CD4-positive, CD25-positive, alpha-beta regulatory T cell (primary cell): ENCODE data around the gene STK35. TPM values are rescaled to one million over a fixed set of nuclear protein-coding genes. Genes with fewer than 3 reads are reported as not detected.
A peak's percentile ranks its signal among the peaks of the same experiment; 100 is the strongest.

Experiments
- ATAC-seq, 2 donors: fragments of 150-1000 bp; cut with Tn5 transposase; one replicate each; pipeline ENCODE4 v1.10.0; 2021; ENCODE audit warnings: low read depth in 2 of 2, moderate number of reproducible peaks in 2 of 2, moderate library complexity in 1 of 2
- DNase-seq, 3 donors: peaks; one replicate each; pipeline versions ENCODE4 v3.0.0 to v3.0.0-alpha.2; 2012 to 2022; ENCODE audit warnings: mixed read lengths in 1 of 3
- H3K27ac ChIP-seq: one replicate; pipeline ENCODE4 v1.7.0; 2013; ENCODE audit warnings: mild to moderate bottlenecking, low read length; ENCODE audit not compliant: insufficient read depth, poor library complexity, severe bottlenecking
- H3K27me3 ChIP-seq: one replicate; pipeline ENCODE4 v1.7.0; 2013; ENCODE audit warnings: low read length; ENCODE audit not compliant: control insufficient read depth, insufficient read depth
- H3K36me3 ChIP-seq: one replicate; pipeline ENCODE4 v1.7.0; 2013; ENCODE audit warnings: mild to moderate bottlenecking, low read length, moderate library complexity; ENCODE audit not compliant: control insufficient read depth, insufficient read depth
- H3K4me1 ChIP-seq: 2 replicates; pipeline ENCODE4 v1.7.0; 2013; ENCODE audit warnings: mild to moderate bottlenecking, low read length; ENCODE audit not compliant: insufficient read depth, control insufficient read depth, poor library complexity, severe bottlenecking
- H3K4me3 ChIP-seq: one replicate; pipeline ENCODE4 v1.7.0; 2013; ENCODE audit warnings: low read depth, mild to moderate bottlenecking, low read length, moderate library complexity
- H3K9me3 ChIP-seq, 2 experiments: 1 replicate in 1 of 2; 2 replicates in 1 of 2; pipeline ENCODE4 v1.7.0; 2013; ENCODE audit warnings: low read length in 2 of 2, mild to moderate bottlenecking in 1 of 2, moderate library complexity in 1 of 2; ENCODE audit not compliant: control insufficient read depth in 2 of 2
- H3K27ac Mint-ChIP-seq, 3 donors: one replicate each; pipeline ENCODE4 v1.8.0; 2020 to 2022; ENCODE audit warnings: mild to moderate bottlenecking in 3 of 3, mixed read lengths in 3 of 3, moderate library complexity in 2 of 3
- H3K27me3 Mint-ChIP-seq: one replicate; pipeline ENCODE4 v1.8.0; 2022; ENCODE audit warnings: mild to moderate bottlenecking, mixed read lengths
- H3K36me3 Mint-ChIP-seq: one replicate; pipeline ENCODE4 v1.8.0; 2020; ENCODE audit warnings: mixed read lengths
- H3K4me1 Mint-ChIP-seq, 4 donors: one replicate each; pipeline ENCODE4 v1.8.0; 2020 to 2022; ENCODE audit warnings: mixed read lengths in 4 of 4, mild to moderate bottlenecking in 1 of 4
- H3K4me3 Mint-ChIP-seq, 4 donors: one replicate each; pipeline ENCODE4 v1.8.0; 2020 to 2022; ENCODE audit warnings: mild to moderate bottlenecking in 4 of 4, mixed read lengths in 4 of 4, moderate library complexity in 3 of 4
- H3K9me3 Mint-ChIP-seq, 7 donors: one replicate each; pipeline ENCODE4 v1.8.0; 2020 to 2022; ENCODE audit warnings: mixed read lengths in 7 of 7, mild to moderate bottlenecking in 3 of 7, moderate library complexity in 2 of 7
- polyA plus RNA-seq, 4 donors: library from polyadenylated mRNA; unstranded; fragments of 300-500 nt; fragmentation: Illumina TruSeq; gene quantifications; one replicate each; pipeline ENCODE4 v1.2.3, GENCODE V29; 2021
- total RNA-seq: library from RNA; stranded (reverse); gene quantifications from one replicate; pipeline ENCODE4 v1.2.3, GENCODE V29; 2022

Gene STK35
- total and polyA plus RNA-seq, 5 donors from 2014 or later, result 5.1 to 15.7 (median 7.6) TPM

DNA sequence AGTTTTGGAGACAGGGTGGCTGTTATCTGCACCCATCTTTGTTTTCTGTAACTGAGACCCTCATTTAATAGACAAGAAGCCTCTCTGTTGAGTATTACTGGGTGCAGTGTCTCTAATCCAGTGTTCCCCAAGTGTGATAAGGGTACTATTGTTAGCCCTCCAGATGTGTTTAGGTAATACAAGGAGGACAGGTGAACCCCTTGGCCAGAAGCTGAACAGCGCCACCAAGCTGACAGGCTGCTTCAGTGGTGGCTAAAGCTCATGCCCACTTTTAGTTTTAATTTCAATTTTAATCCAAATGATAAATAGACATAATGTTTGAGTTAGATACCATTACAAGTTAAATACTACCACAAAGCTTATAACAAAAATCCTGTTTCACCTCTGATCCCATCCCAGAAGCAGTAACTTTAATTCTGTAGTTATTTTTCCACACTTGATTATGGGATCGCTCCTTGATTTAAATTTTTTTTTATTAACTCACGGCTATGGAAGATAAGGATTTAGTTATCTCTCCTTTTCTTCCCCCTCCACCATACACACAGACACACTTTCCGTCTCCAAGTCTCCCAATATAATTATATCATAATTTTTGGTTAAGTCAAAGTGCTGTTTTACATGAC, 8.4 kb upstream of the STK35 start:
- no peak overlapping the region for H3K27ac ChIP-seq
- Mint-ChIP-seq H3K9me3 (no peaks in the 10 kb centered on the region), H3K27ac (no peak overlapping the region), H3K4me3 (no peak overlapping the region), H3K36me3 (no peaks in the 10 kb centered on the region), H3K27me3 (peaks cover 49% of the 10 kb centered on the region), H3K4me1 (peaks cover 0 to 5% (median 2%) of the 10 kb centered on the region in 4 donors)
- DNase-seq, result peak in 1 of 3 donors; percentile 37
- no peaks in the 10 kb centered on the region for H3K9me3 ChIP-seq
- no peaks in the 10 kb centered on the region for H3K4me1 ChIP-seq
- no peaks in the 10 kb centered on the region for H3K36me3 ChIP-seq
- H3K27me3 ChIP-seq, result peaks cover 21% of the 10 kb centered on the region
- ATAC-seq, result peak in 1 of 2 donors; percentile 40
- H3K4me3 ChIP-seq, result no peak overlapping the region

DNA sequence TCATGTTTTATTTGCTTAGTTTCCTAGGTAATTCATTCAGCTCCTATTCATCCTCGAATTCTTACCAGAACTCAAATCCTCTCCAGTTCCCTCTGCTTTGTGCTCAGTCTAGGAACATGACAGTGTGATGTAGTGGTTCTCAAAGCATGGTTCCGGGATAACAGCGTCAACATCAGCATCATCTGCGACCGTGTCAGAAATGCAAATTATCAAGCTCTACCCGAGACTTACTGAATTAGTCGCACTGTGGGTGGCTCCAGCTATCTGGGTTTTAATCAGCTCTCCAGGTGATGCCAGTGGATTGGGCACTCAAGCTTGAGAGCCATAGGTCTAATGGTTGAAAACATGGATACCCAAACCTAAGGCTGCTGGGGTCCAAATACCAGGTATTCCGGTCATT, 7.7 kb upstream of the STK35 start:
- no peaks in the 10 kb centered on the region for H3K4me1 ChIP-seq
- H3K9me3 ChIP-seq, result no peaks in the 10 kb centered on the region
- no peaks in the 10 kb centered on the region for H3K36me3 Mint-ChIP-seq
- H3K4me1 Mint-ChIP-seq, result peaks cover 0 to 5% (median 2%) of the 10 kb centered on the region in 4 donors
- H3K27me3 ChIP-seq, result peaks cover 17% of the 10 kb centered on the region
- H3K27ac ChIP-seq, result no peak overlapping the region
- no peaks in the 10 kb centered on the region for H3K36me3 ChIP-seq
- DNase-seq (no peak), ATAC-seq (no peak)
- no peaks in the 10 kb centered on the region for H3K9me3 Mint-ChIP-seq
- peak overlapping the region in 1 of 4 donors; percentile 40 for H3K4me3 Mint-ChIP-seq
- H3K4me3 ChIP-seq, result no peak overlapping the region
- H3K27me3 Mint-ChIP-seq, result peaks cover 45% of the 10 kb centered on the region
- H3K27ac Mint-ChIP-seq, result no peak overlapping the region

- no peaks in the 10 kb centered on the region for H3K9me3 Mint-ChIP-seq
- peak overlapping the region; percentile 99 to 100 (median 100) for H3K27ac Mint-ChIP-seq
- Histone ChIP-seq H3K4me3 (peak overlapping the region; percentile 86), H3K27me3 (no peaks in the 10 kb centered on the region), H3K36me3 (peaks cover 13% of the 10 kb centered on the region), H3K9me3 (no peaks in the 10 kb centered on the region), H3K4me1 (peaks cover 49% of the 10 kb centered on the region), H3K27ac (peak overlapping the region; percentile 98)
- peaks cover 24 to 44% (median 37%) of the 10 kb centered on the region in 4 donors for H3K4me1 Mint-ChIP-seq
- peaks cover 7% of the 10 kb centered on the region for H3K27me3 Mint-ChIP-seq
- peak; percentile 83 to 96 (median 95) for DNase-seq
- ATAC-seq, result peak; percentile 78 to 79
- H3K36me3 Mint-ChIP-seq, result peaks cover 11% of the 10 kb centered on the region
- peak overlapping the region; percentile 94 to 97 (median 94) for H3K4me3 Mint-ChIP-seq
Observed at GRCh38 chr20:2101865-2102584, 398 bp downstream of the STK35 start.

DNA sequence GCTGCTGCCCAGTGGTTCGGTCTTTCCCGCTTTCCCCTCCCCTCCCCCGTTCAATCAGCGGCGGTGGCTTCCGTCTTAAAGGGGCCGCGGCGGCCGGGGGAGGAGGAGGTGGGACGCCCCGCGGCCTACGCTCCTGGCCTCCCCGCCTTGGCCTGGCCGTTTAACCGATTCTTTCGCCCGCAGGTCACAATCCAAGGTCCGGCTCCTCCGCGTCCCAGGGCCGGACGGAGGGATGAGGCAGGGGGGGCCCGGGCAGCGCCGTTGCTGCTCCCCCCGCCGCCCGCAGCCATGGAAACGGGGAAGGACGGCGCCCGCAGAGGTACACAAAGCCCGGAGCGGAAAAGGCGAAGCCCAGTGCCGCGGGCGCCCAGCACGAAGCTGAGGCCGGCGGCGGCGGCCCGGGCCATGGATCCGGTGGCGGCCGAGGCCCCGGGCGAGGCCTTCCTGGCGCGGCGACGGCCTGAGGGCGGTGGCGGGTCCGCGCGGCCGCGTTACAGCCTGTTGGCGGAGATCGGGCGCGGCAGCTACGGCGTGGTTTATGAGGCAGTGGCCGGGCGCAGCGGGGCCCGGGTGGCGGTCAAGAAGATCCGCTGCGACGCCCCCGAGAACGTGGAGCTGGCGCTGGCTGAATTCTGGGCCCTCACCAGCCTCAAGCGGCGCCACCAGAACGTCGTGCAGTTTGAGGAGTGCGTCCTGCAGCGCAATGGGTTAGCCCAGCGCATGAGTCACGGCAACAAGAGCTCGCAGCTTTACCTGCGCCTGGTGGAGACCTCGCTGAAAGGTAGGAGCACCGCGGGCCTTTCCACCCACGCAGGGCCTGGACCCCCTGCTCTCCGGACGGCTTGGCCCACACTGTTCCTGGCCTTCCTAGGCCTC, 1.2 kb downstream of the STK35 start:
- Histone ChIP-seq H3K27ac (peak overlapping the region; percentile 98), H3K9me3 (no peaks in the 10 kb centered on the region), H3K4me3 (peak overlapping the region; percentile 87), H3K36me3 (peaks cover 16% of the 10 kb centered on the region), H3K4me1 (peaks cover 56% of the 10 kb centered on the region), H3K27me3 (no peaks in the 10 kb centered on the region)
- H3K4me1 Mint-ChIP-seq, result peaks cover 24 to 52% (median 45%) of the 10 kb centered on the region in 4 donors
- H3K4me3 Mint-ChIP-seq, result peak overlapping the region; percentile 94 to 97 (median 95)
- peaks cover 11% of the 10 kb centered on the region for H3K36me3 Mint-ChIP-seq
- peak; percentile 77 to 94 (median 94) for DNase-seq
- peak overlapping the region; percentile 99 to 100 (median 100) for H3K27ac Mint-ChIP-seq
- peak; percentile 66 to 67 for ATAC-seq
- no peaks in the 10 kb centered on the region for H3K9me3 Mint-ChIP-seq
- H3K27me3 Mint-ChIP-seq, result peaks cover 6% of the 10 kb centered on the region

DNA sequence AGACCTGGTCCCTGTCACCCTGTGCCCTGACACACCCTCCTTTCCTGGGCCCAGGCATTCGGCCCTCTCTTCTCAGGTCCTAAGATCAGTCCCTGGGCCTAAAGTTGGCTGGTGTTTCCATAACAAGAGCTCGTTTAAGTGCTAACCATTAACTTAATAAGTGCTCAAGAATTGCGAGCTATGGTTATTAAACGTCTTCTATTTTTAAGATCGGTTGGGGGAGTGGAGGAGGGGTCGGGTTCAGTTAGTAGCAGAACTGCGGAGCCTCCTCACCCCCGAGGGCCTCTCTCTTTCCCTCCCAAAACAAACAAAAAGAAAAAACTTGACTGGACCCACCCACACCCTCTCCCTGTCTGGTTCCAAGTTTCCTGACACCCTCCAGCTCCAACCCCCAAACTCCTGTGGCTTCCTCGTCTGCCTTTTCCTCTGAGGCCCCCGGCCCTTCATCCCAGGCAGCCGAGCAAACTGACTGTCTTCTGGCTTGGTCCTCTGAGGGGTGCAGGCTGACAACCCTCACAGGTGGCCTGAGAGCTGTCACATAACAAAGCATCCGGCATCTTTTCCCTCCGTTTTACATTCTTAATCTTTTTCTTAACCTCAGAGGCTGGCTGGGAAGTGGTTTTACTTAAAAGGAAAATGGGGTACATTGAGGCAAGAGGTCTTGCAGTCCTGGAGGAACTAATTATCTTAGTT, 2.0 kb downstream of the STK35 start:
- Mint-ChIP-seq H3K9me3 (no peaks in the 10 kb centered on the region), H3K27me3 (peaks cover 6% of the 10 kb centered on the region), H3K36me3 (peaks cover 14% of the 10 kb centered on the region), H3K4me3 (peak overlapping the region; percentile 94 to 97 (median 95)), H3K4me1 (peaks cover 27 to 60% (median 52%) of the 10 kb centered on the region in 4 donors), H3K27ac (peak overlapping the region; percentile 92 to 100 (median 96))
- ATAC-seq (no peak), DNase-seq (peak in 1 of 3 donors; percentile 23)
- H3K27ac ChIP-seq, result peak overlapping the region; percentile 98
- peaks cover 56% of the 10 kb centered on the region for H3K4me1 ChIP-seq
- H3K27me3 ChIP-seq, result no peaks in the 10 kb centered on the region
- peaks cover 16% of the 10 kb centered on the region for H3K36me3 ChIP-seq
- H3K9me3 ChIP-seq, result no peaks in the 10 kb centered on the region
- H3K4me3 ChIP-seq, result peak overlapping the region; percentile 87

DNA sequence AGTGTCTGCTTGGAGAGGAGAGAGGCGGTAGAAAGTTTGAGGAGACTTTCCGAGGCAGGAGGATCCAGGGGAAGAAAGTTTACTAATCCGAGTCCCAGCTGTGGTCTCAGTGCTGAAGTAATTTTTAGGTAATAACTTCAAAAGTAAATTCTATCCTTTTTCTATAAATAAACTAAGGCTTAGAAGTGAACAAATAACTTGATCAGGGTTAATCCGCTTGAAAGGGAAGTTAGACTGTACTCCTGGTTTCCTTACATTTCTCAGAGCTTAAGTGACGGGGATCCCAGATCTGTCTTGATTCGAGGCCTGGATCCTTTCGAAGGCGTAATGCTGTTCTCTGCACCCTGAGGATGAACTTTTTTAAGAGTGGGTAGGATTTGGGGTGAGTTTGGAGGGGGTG, 2.6 kb downstream of the STK35 start:
- H3K27ac Mint-ChIP-seq, result peak overlapping the region in 2 of 3 donors; percentile 96 to 100

DNA sequence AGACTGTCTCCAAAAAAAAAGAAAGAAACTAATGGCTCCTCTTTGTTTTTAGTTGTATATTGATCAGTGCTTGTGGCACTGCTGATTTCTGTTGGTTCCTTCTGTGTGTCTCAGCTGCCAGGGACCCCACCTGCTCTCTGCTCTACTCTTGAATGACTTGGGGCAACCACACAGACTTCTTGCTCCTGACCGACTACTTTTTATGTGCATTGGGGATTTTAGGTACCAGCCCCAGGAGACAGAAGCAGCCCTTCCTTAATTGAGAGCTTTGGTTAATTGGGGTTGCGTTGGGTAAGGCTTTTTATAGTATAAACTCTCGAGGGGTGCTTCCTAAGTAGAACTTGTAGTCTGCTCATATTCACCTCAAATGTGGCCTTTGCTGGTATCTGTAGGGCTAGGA, 6.9 kb downstream of the STK35 start:
- H3K4me3 Mint-ChIP-seq, result peak overlapping the region; percentile 13 to 55 (median 36)
- H3K27ac Mint-ChIP-seq, result peak overlapping the region in 1 of 3 donors; percentile 61
- H3K9me3 Mint-ChIP-seq, result no peaks in the 10 kb centered on the region
- H3K27ac ChIP-seq, result no peak overlapping the region
- peaks cover 84% of the 10 kb centered on the region for H3K4me1 ChIP-seq
- H3K27me3 ChIP-seq, result no peaks in the 10 kb centered on the region
- no peaks in the 10 kb centered on the region for H3K27me3 Mint-ChIP-seq
- DNase-seq, result no peak
- H3K9me3 ChIP-seq, result no peaks in the 10 kb centered on the region
- ATAC-seq, result no peak
- peaks cover 23% of the 10 kb centered on the region for H3K36me3 ChIP-seq
- H3K4me1 Mint-ChIP-seq, result peaks cover 52 to 97% (median 81%) of the 10 kb centered on the region in 4 donors
- no peak overlapping the region for H3K4me3 ChIP-seq
- peaks cover 29% of the 10 kb centered on the region for H3K36me3 Mint-ChIP-seq

More for the DNA sequence above, 2.6 kb downstream of the STK35 start:
- no peaks in the 10 kb centered on the region for H3K27me3 ChIP-seq
- Mint-ChIP-seq H3K4me1 (peaks cover 33 to 66% (median 55%) of the 10 kb centered on the region in 4 donors), H3K36me3 (peaks cover 19% of the 10 kb centered on the region), H3K9me3 (no peaks in the 10 kb centered on the region), H3K27me3 (peaks cover 6% of the 10 kb centered on the region), H3K4me3 (peak overlapping the region; percentile 94 to 97 (median 95))
- no peak overlapping the region for H3K27ac ChIP-seq
- H3K4me3 ChIP-seq, result peak overlapping the region; percentile 87
- ATAC-seq (no peak), DNase-seq (no peak)
- H3K36me3 ChIP-seq, result peaks cover 16% of the 10 kb centered on the region
- H3K9me3 ChIP-seq, result no peaks in the 10 kb centered on the region
- H3K4me1 ChIP-seq, result peaks cover 60% of the 10 kb centered on the region
